GM12872 (cell line): ENCODE data around the gene PATJ.

Experiments used
- CTCF ChIP-seq: IDR thresholded peaks from 3 replicates; pipeline ENCODE4 v1.5.1; 2011; ENCODE audit warnings: low read depth, mild to moderate bottlenecking, low read length, moderate library complexity; ENCODE audit not compliant: insufficient read depth

The PATJ gene

GRCh38 chr1:62109124-62109523 lies 366.8 kb downstream of the PATJ start:
- no peak for TF ChIP-seq CTCF

GRCh38 chr1:62110198-62110817 lies 368.0 kb downstream of the PATJ start:
- no peak for TF ChIP-seq CTCF

GRCh38 chr1:62111084-62111483 lies 368.8 kb downstream of the PATJ start:
- TF ChIP-seq CTCF: no peak

- TF ChIP-seq CTCF: no peak
Observed at GRCh38 chr1:62113507-62113906, 371.2 kb downstream of the PATJ start.

- TF ChIP-seq CTCF: no peak
Observed at GRCh38 chr1:62117018-62117750, 374.9 kb downstream of the PATJ start.

- no peak for TF ChIP-seq CTCF
Observed at GRCh38 chr1:62126579-62127290, 384.5 kb downstream of the PATJ start.

GRCh38 chr1:62128745-62129144 lies 386.5 kb downstream of the PATJ start:
- TF ChIP-seq CTCF: no peak
